OCI-LY7 (cell line): ENCODE measurements around the gene LRRC38.

Source experiments
- CTCF ChIP-seq: fragments of 200-600 bp; sonication (generic); conservative IDR thresholded peaks from 2 replicates; pipeline ENCODE4 v1.5.1; 2014; ENCODE audit warnings: mild to moderate bottlenecking, antibody characterized with exemption, low read length, moderate library complexity, mixed read lengths
- EZH2phosphoT487 ChIP-seq: fragments of 200-600 bp; sonication (generic); IDR thresholded peaks from 2 replicates; pipeline ENCODE4 v1.6.1; 2018; ENCODE audit warnings: low read depth, borderline replicate concordance, mild to moderate bottlenecking, mixed run types, antibody characterized with exemption, low read length, moderate library complexity, mixed read lengths

- TF ChIP-seq CTCF: no peak
- no peak for TF ChIP-seq EZH2phosphoT487
Measured at GRCh38 chr1:13560541-13560940, 46.7 kb upstream of the LRRC38 start.
